ENCODE results near the gene STOM. TPM values are rescaled to one million over a fixed set of nuclear protein-coding genes. Genes with fewer than 3 reads are reported as not detected.

STOM gene
- polyA plus RNA-seq, 1 of the 3 experiments (the other 2 are of a cell fraction): 40.5 TPM

DNA sequence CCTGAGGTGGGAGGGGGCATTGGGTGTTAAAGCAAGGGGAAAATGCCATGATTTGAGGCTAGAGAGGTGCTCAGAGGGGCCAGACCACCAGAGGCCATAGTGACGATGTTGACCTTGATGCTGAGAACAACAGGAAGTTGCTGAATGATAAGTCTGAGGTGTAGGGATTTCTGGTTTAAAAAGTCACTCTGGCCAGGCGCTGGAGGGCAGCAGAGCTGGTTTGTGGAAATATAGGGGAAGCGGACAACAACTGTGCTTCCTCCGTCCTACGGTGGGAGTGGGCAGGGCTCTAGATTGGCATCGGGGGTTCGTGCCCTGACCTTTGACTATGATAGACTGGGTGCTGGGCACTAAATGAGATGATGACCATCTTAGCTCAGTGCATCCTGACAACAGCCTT, 44.7 kb downstream of the STOM start:
- ChIA-PET POLR2A (no interaction called here), CTCF (interaction anchor here (2.0 kb wide), 1 partner anchor 74 kb away, joined by 4 read pairs; no protein-coding TSS in a partner anchor)
- Histone ChIP-seq H3F3A (replicated peaks; ENCODE audit: insufficient read depth) (no peaks in the 10 kb centered on the region), H3K4me2 (no peak overlapping the region), H3K27me3 (ENCODE audit: insufficient read depth) (no peaks in the 10 kb centered on the region), H3K9me2 (no peaks in the 10 kb centered on the region), H3K27ac (ENCODE audit: low read depth in 2 of 2, low read length in 1 of 2) (no peak overlapping the region), H3K4me1 (ENCODE audit: control insufficient read depth in 1 of 2, insufficient read depth in 2 of 2, low read depth in 1 of 2, low read length in 1 of 2) (peaks cover 0 to 5% of the 10 kb centered on the region in 2 experiments; a peak in 2 of 4 replicates), H2AFZ (ENCODE audit: low read depth) (no peak overlapping the region), H3K4me3 (ENCODE audit: low read depth in 2 of 2, low read length in 1 of 2) (no peak overlapping the region), H3K79me2 (ENCODE audit: insufficient read depth) (no peaks in the 10 kb centered on the region; the same call in 1 of the 2 replicates), H3K9ac (no peak overlapping the region), H3K9me3 (no peaks in the 10 kb centered on the region), H3K36me3 (replicated peaks in 1 of 2; ENCODE audit: control insufficient read depth in 1 of 2, insufficient read depth in 2 of 2, low read length in 1 of 2) (peaks cover 53 to 61% of the 10 kb centered on the region in 2 experiments), H4K20me1 (ENCODE audit: insufficient read depth) (no peaks in the 10 kb centered on the region)
- DNase-seq: no peak
- 100% methylated on average over 3 of the region's 7 CpGs for WGBS (ENCODE audit: low lambda C conversion rate)
- TF ChIP-seq, protein P1, sequence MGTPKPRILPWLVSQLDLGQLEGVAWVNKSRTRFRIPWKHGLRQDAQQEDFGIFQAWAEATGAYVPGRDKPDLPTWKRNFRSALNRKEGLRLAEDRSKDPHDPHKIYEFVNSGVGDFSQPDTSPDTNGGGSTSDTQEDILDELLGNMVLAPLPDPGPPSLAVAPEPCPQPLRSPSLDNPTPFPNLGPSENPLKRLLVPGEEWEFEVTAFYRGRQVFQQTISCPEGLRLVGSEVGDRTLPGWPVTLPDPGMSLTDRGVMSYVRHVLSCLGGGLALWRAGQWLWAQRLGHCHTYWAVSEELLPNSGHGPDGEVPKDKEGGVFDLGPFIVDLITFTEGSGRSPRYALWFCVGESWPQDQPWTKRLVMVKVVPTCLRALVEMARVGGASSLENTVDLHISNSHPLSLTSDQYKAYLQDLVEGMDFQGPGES (IDR thresholded peaks at IDR 0.05; ENCODE audit: low read depth, low read length): no peak
- no peak for TF ChIP-seq RAD21 (IDR thresholded peaks at IDR 0.05; ENCODE audit: low read length)
- TF ChIP-seq MEF2A (IDR thresholded peaks at IDR 0.05; ENCODE audit: borderline replicate concordance, low read depth): no peak
- TF ChIP-seq USF2 (IDR thresholded peaks at IDR 0.05; ENCODE audit: borderline replicate concordance, low read depth, low read length): no peak
- TF ChIP-seq POLR2AphosphoS5 (IDR thresholded peaks at IDR 0.05; ENCODE audit: low read depth, low read length): no peak
- TF ChIP-seq JUND (IDR thresholded peaks at IDR 0.05): no peak
- no peak for TF ChIP-seq REST (IDR thresholded peaks at IDR 0.05; ENCODE audit: low read depth, low read length)
- TF ChIP-seq RCOR1 (IDR thresholded peaks at IDR 0.05; ENCODE audit: low read length): no peak
- TF ChIP-seq RXRA (IDR thresholded peaks at IDR 0.05; ENCODE audit: borderline replicate concordance, low read depth): no peak
- TF ChIP-seq NRF1 (IDR thresholded peaks at IDR 0.05; ENCODE audit: low read depth, low read length): no peak
- no peak for TF ChIP-seq MXI1 (IDR thresholded peaks at IDR 0.05; ENCODE audit: low read depth, low read length)
- TF ChIP-seq, protein P2, sequence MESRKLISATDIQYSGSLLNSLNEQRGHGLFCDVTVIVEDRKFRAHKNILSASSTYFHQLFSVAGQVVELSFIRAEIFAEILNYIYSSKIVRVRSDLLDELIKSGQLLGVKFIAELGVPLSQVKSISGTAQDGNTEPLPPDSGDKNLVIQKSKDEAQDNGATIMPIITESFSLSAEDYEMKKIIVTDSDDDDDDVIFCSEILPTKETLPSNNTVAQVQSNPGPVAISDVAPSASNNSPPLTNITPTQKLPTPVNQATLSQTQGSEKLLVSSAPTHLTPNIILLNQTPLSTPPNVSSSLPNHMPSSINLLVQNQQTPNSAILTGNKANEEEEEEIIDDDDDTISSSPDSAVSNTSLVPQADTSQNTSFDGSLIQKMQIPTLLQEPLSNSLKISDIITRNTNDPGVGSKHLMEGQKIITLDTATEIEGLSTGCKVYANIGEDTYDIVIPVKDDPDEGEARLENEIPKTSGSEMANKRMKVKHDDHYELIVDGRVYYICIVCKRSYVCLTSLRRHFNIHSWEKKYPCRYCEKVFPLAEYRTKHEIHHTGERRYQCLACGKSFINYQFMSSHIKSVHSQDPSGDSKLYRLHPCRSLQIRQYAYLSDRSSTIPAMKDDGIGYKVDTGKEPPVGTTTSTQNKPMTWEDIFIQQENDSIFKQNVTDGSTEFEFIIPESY (IDR thresholded peaks at IDR 0.05; ENCODE audit: borderline replicate concordance, low read depth): no peak
- no peak for TF ChIP-seq CHD2 (IDR thresholded peaks at IDR 0.05; ENCODE audit: low read length, partially characterized antibody)
